Endothelial cell of hepatic sinusoid (primary cell): Measurements from ENCODE around the gene PARN.
"Not testable (repeated sequence)": the region's sequence is repeated elsewhere in the genome, so short reads cannot be mapped to it uniquely, and the experiment has no call there.

Experiments used
- in situ Hi-C: cut with HindIII; loops from 2 replicates; pipeline ENCODE4 v1.10.0; 2017; ENCODE audit warnings: low sequenced_read_pairs

The PARN gene

GRCh38 chr16:14629919-14630619, at the start of gene PARN:
TSS of gene PARN (minus strand) at chr16:14630260. CDS start at chr16:14630125, 135 bp downstream.
- in situ Hi-C loops: no loop called here

DNA sequence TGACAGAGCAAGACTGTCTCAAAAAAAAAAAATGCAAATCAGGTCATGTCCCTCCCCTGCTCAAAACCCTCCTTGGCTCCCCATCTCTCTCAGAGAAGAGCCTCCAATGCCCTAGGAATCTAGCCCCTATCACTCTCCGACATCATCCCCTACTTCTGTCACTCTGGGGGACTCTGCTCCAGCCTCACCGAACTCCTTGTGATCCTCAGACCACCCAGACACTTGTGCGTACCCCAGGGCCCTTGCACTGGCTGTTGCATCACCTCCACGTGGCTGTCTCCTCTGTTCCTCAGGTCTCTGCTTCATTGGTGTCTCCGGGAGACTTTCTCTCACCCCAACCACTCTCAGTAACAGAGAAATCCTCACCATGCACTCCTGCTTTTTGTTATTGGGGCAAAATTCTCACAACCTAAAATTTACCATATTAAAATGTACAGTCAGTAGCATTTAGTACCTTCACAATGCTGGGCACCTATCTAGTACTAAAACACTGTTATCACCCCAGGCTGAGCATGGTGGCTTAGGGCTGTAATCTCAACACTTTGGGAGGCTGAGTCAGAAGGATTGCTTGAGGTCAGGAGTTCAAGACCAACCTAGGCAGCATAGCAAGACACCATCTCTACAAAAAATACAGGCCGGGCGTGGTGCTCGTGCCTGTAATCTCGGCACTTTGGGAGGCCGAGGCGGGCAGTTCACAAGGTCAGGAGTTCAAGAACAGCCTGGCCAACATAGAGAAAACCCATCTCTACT, 48.9 kb upstream of the PARN start:
- in situ Hi-C loops: no loop called here

GRCh38 chr16:14677627-14678026, 47.6 kb upstream of the PARN start:
- in situ Hi-C loops: no loop called here

GRCh38 chr16:14676633-14677032, 46.6 kb upstream of the PARN start:
- in situ Hi-C loops: no loop called here

- in situ Hi-C loops: no loop called here
These were observed 42.4 kb upstream of the PARN start for GRCh38 chr16:14672403-14672971.

DNA sequence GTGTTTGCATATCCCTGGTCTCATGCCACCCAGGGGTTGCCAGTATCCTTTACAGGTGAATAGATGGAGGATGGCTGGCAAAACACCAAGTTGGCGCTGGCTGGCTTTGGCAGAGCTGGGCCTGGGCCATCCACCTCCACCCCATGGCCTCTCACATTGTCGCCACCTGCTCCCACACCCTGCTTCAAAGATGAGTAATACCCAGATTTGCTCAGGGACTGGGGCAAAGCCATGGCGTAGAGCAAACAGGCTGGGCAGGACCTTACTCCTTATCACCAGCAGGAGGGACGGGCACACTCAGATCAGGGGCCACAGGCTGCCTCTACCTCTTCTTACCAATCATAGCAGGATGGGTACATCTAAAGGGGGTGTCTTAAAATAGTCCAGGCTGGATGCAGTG, 39.7 kb upstream of the PARN start:
- in situ Hi-C loops: no loop called here

- in situ Hi-C loops: no loop called here
These were observed 38.6 kb upstream of the PARN start for GRCh38 chr16:14668556-14669223.

GRCh38 chr16:14667347-14668266, 37.5 kb upstream of the PARN start:
- in situ Hi-C loops: no loop called here

DNA sequence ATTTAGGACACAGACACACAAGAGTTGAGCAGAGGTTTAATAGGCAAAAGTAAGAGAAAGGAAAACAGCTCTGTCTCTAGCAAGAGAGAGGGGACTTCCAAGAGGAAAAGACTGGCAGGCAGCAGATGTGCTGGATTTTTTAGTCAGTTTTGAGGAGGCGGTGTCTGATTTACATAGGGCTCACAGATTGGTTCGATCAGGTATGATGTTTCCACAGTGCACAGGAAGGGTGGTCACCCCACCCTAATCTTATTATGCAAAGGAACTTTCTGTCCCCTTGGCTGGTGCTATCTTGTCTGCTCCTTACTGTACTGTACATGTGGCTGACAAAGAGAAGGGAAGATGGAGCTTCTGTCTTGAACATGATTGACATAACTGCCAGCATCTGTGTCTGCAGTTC, 28.0 kb upstream of the PARN start:
- in situ Hi-C loops: no loop called here

- in situ Hi-C loops: no loop called here
These were observed 22.7 kb upstream of the PARN start for GRCh38 chr16:14652726-14653125.

DNA sequence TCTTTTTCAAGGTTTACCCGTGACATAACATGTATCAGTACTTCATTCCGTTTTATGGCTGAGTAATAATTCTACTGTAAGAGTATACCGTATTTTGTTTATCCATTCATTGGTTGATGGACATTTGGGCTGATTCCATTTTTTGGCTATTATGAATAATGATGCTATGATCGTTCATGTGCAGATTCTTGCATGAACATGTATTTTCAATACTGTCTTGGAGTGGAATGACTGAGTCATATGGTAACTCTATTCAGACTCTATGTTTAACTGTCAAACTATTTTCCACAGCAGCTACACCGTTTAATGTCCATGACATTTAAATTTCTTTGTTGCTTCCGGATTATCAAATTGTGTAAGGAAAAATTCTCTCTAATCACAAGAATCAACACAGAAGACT, 20.6 kb upstream of the PARN start:
- in situ Hi-C loops: no loop called here

- in situ Hi-C loops: no loop called here
These were observed 19.8 kb upstream of the PARN start for GRCh38 chr16:14649816-14650215.

DNA sequence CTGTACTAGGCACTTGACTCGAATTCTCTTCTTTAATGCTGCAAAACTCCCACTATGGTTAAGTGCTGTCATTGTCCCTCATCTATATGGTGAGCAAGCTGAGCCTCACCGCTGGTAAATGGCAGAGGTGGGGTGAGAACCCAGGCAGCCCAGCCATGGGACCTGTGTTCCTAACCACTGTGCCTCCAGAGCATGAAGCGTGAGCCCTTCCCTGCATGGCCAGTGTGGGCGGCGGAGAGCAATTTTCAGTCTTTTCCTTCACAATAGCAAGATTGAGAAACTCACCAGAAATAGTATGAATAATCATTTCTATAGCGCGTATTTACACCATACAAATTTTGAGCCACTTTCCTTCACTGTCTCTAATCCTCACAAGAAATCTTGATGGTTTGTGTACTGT, 11.9 kb upstream of the PARN start:
- in situ Hi-C loops: no loop called here

GRCh38 chr16:14641206-14641605, 11.1 kb upstream of the PARN start:
- in situ Hi-C loops: no loop called here

DNA sequence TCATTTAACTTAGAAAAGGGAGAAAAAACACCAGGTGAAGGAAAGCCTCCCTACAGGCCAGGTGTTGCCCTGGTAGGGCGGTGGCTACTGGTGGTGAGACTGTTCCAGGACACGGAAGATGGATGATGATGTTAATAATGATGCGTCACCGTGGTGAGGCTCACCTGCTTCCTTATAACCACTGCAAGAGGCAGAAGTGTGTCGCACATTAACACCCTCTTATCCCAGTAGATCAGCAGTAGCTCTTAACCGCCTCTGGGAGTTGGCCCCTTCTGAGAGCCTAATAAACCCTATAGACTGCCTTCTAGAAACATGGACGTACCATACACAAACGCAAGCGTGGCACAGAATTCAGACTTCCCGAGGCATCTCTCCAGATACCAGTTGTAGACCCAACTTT, 10.5 kb upstream of the PARN start:
- in situ Hi-C loops: no loop called here

DNA sequence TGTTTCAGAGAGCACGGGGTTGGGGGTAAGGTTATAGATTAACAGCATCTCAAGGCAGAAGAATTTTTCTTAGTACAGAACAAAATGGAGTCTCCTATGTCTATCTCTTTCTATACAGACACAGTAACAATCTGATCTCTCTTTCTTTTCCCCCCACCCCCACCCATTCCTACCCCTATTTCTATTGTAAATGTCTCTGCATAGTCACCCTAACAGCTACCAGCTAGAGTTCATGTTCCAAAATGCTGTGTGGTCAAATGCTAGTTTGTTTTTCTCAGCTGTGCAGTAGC, 6.8 kb upstream of the PARN start:
- in situ Hi-C loops: not testable (repeated sequence)

DNA sequence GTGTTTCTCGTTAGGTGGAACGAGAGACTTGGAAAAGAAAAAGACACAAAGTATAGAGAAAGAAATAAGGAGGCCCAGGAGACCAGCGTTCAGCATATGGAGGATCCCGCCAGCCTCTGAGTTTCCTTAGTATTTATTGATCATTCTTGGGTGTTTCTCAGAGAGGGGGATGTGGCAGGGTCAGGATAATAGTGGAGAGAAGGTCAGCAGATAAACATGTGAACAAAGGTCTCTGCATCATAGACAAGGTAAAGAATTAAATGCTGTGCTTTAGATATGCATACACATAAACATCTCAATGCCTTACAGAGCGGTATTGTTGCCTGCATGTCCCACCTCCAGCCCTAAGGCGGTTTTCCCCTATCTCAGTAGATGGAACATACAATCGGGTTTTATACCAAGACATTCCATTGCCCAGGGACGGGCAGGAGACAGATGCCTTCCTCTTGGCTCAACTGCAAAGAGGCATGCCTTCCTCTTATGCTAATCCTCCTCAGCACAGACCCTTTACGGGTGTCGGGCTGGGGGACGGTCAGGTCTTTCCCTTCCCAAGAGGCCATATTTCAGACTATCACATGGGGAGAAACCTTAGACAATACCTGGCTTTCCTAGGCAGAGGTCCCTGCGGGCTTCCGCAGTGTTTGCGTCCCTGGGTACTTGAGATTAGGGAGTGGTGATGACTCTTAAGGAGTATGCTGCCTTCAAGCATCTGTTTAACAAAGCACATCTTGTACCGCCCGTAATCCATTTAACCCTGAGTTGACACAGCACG, 6.3 kb upstream of the PARN start:
- in situ Hi-C loops: not testable (repeated sequence)

GRCh38 chr16:14635395-14636165, 5.5 kb upstream of the PARN start:
- in situ Hi-C loops: no loop called here

- in situ Hi-C loops: no loop called here
These were observed 4.3 kb upstream of the PARN start for GRCh38 chr16:14634389-14634725.
